NCI-H526 (cell line): ENCODE data around the gene TTLL4.

Experiments used
- DNase-seq, 2 experiments: peaks; one replicate each; lab custom pipeline; 2025; lab: John Stamatoyannopoulos, UW

The TTLL4 gene, protein sequence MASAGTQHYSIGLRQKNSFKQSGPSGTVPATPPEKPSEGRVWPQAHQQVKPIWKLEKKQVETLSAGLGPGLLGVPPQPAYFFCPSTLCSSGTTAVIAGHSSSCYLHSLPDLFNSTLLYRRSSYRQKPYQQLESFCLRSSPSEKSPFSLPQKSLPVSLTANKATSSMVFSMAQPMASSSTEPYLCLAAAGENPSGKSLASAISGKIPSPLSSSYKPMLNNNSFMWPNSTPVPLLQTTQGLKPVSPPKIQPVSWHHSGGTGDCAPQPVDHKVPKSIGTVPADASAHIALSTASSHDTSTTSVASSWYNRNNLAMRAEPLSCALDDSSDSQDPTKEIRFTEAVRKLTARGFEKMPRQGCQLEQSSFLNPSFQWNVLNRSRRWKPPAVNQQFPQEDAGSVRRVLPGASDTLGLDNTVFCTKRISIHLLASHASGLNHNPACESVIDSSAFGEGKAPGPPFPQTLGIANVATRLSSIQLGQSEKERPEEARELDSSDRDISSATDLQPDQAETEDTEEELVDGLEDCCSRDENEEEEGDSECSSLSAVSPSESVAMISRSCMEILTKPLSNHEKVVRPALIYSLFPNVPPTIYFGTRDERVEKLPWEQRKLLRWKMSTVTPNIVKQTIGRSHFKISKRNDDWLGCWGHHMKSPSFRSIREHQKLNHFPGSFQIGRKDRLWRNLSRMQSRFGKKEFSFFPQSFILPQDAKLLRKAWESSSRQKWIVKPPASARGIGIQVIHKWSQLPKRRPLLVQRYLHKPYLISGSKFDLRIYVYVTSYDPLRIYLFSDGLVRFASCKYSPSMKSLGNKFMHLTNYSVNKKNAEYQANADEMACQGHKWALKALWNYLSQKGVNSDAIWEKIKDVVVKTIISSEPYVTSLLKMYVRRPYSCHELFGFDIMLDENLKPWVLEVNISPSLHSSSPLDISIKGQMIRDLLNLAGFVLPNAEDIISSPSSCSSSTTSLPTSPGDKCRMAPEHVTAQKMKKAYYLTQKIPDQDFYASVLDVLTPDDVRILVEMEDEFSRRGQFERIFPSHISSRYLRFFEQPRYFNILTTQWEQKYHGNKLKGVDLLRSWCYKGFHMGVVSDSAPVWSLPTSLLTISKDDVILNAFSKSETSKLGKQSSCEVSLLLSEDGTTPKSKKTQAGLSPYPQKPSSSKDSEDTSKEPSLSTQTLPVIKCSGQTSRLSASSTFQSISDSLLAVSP

DNA sequence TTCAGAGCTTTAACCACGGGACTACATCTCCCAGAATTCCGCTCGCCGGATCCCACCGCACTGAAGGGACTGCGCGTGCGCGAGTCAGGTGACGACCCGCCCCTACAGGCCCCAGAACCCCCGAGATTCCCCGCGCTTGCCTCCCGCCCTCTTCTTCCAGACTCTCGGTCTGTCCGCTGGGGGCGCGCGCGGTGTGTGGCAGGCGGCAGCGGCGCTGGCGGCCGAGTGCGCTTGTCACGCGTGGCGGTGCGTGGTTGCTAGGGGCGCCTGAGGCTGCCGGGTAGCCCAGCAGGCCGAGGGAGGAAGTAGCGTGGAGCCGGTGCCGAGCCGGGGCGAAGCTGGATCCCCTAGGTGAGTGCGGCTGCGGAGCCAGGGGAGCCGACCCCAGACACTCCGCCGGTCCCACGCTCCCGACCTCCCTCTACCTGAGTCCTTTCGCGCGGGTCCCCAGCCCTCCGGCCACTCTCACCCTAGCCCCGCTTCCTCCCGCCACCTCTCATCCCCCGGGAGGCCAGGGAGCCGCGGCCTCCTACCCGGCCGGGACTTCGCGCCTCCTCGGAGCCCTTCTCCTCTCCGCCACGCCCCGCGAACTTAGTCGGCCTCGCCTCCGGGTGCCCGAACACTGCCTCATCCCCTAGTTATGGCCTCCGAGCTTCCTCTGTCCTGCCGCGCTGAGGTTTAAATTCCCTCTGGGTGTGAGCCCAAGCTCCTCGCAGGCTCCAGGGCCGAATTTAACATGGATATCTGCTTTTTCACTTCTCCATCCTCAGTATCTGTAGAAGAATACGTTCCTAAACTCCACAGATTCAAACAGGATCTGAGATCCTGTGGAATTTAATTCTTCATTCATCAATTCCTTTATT, at the start of gene TTLL4:
TTLL4 (plus strand) TSS at position 149 of the 863 bp plus-strand sequence. CDS start 26,842 bp downstream, outside the sequence.
- DNase-seq, result peak; percentile 93 to 98

DNA sequence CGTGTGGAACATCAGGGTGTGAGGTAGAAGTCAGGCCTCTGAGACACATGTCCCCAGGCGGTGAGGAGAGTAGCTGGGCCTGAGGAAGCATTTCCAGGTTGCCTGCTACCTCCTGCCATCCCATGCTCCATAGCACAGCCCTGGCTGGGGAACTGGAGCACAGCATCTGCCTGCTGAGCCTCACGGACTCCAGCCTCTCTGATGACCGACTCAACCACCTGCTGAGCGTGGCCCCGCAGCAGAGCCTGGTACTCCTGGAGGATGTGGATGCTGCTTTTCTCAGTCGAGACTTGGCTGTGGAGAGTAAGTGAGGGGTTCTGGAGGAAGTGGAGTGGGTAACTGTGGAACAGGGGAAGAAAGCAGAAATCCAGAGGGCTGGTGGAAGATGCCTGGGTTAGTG, 48.3 kb upstream of the TTLL4 start:
- no peak for DNase-seq

GRCh38 chr2:218662827-218663226, 47.8 kb upstream of the TTLL4 start:
- DNase-seq, result no peak

DNA sequence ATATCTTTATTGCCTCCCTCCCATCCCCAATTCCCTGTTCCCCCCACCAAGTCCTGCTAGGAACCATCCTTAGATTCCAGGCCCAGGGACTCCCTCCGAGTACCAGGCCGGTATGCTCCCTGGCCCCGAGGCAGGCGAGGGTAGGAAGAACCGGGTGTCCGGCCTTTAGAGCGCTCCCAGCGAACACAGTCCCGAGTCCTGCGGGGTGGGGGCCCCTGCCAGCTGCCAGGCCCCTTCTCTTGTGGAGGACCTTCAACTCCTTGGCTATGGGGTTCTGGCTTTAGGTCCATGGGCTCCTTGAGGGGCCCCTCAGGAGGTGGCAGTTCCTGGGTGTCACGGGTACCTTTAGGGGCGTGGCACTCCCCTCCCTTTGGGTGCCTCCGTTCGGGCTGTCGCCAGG, 46.7 kb upstream of the TTLL4 start:
- no peak for DNase-seq

DNA sequence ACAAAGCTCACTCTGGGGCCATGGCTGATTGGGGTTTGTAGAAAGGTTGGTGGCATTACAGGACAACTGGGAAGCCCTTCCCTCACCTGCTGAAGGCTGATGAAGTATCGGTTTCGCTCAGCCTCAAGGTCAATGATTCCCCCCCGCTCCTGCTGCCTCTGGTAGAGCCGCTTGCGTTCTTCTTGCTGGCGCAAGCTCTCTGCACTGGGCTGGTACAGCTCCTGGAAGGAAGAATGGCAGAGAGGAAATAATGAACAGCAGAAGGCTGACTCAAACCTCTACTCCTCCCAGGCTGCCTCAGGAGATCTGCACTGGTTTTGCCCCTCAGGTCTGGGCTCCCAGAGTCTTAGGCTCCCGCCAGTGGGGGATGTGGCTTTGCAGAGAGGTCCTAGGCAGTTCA, 46.0 kb upstream of the TTLL4 start:
- no peak for DNase-seq

GRCh38 chr2:218671097-218671653, 39.5 kb upstream of the TTLL4 start:
- peak in 1 of 2 experiments; percentile 34 for DNase-seq

- DNase-seq, result peak; percentile 86 to 93
Measured at GRCh38 chr2:218671654-218672566, 38.7 kb upstream of the TTLL4 start, which contains the start of the genes RNF25 and STK36. Gene RNF25 (minus strand): TSS chr2:218672002. CDS start chr2:218671970, 32 bp downstream. Gene STK36 (plus strand): TSS chr2:218672086. CDS start chr2:218672830, 744 bp downstream.

GRCh38 chr2:218679119-218679518, 31.5 kb upstream of the TTLL4 start:
- no peak for DNase-seq

- DNase-seq, result no peak
Measured at GRCh38 chr2:218680061-218680460, 30.6 kb upstream of the TTLL4 start.

DNA sequence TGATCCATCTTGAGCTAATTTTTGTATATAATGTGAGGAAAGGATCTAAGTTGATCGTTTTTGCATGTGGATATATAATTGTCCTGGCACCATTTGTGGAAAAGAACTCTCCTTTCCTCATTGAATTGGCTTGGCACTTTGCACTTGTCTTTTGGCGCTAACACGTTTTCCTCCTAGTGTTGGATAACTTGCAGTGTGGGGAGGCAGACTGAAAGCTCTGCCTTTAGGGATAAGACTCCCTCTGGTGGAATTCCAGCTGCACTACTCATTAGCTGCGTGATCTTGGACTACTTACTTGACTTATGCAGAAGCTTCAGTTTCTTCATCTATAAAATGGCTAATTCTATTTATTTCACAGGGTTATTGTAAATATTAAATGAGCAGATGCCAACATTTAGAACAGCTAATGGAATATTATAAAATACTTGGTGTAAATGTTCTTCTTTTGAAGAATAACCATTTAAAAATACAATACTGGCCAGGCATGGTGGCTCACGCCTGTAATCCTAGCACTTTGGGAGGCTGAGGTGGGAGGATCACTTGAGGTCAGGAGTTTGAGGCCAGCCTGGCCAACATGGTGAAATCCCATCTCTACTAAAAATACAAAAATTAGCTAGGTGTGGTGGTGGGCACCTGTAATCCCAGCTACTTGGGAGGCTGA, 23.1 kb upstream of the TTLL4 start:
- peak; percentile 43 to 79 for DNase-seq

GRCh38 chr2:218691234-218691633, 19.4 kb upstream of the TTLL4 start:
- DNase-seq, result no peak

DNA sequence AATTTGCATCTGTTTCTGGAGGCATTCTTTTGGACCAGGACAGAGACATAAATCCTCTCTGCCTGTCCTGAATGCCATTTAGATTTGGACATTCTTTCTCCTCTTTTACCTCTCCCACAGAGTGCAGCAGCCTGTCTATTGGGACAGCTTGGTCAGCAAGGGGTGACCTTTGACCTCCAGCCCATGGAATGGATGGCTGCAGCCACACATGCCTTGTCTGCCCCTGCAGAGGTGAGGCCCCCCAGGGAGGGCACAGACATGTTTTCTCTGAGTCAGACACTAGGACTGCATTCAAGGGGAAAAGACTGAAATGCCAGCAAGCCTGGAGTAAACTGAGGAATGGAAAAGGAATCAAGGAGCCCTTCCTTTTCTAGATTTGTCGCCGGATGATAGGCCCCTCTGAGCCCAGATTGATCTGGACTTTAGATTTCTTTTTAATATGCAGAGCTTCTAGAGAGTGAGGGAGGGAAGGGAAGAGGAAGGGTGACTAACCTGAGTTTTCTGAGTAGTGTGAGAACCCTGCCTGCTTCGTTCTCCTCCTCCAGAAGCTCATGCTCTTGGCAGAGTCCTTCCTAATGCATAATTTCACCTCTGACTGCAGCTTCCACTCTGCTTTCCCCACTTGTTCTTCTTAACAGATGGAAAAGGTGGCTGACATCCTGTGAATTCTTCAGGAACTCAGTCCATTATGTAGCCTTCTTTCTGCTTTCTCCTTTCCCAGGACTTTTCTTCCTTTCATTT, 16.1 kb upstream of the TTLL4 start:
- no peak for DNase-seq

DNA sequence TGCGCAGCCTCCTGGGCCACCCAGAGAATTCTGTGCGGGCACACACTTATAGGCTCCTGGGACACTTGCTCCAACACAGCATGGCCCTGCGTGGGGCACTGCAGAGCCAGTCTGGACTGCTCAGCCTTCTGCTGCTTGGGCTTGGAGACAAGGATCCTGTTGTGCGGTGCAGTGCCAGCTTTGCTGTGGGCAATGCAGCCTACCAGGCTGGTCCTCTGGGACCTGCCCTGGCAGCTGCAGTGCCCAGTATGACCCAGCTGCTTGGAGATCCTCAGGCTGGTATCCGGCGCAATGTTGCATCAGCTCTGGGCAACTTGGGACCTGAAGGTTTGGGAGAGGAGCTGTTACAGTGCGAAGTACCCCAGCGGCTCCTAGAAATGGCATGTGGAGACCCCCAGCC, 11.8 kb upstream of the TTLL4 start:
- no peak for DNase-seq

GRCh38 chr2:218701806-218702205, 8.8 kb upstream of the TTLL4 start:
- DNase-seq, result no peak

- no peak for DNase-seq
Measured at GRCh38 chr2:218703341-218703740, 7.3 kb upstream of the TTLL4 start.

GRCh38 chr2:218708086-218708485, 2.5 kb upstream of the TTLL4 start:
- DNase-seq, result no peak

DNA sequence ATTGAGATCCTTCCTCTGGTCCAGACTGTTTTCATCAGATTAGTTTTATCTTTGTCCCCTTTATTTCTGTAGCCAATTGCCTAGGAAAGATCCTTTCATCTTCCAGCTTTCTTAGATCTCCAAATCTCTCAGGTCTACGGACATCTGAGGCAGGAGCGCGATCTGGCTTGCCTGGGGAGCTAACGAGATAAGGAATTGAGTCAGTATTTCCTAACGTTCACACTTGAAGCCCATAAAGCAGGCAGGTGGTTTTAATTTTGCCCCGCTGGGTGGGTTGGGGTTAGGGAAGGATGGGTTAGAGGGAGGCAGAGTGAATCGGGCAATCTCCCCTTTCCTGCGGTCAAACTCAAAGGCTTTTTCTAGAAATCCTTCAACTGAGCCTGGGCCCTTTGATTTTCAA, 727 bp upstream of the TTLL4 start:
- no peak for DNase-seq

GRCh38 chr2:218710334-218710686, 325 bp upstream of the TTLL4 start:
- no peak for DNase-seq

- no peak for DNase-seq
Measured at GRCh38 chr2:218711550-218711929, 905 bp downstream of the TTLL4 start.
